Activated naive CD8-positive, alpha-beta T cell (primary cell): Measurements from ENCODE around the gene ADAMTS13.

ENCODE experiments used
- H3K27ac Mint-ChIP-seq: one replicate; pipeline ENCODE4 v1.8.0; 2021; ENCODE audit warnings: mixed read lengths
- H3K27me3 Mint-ChIP-seq: one replicate; pipeline ENCODE4 v1.8.0; 2021; ENCODE audit warnings: mixed read lengths
- H3K36me3 Mint-ChIP-seq: one replicate; pipeline ENCODE4 v1.8.0; 2021; ENCODE audit warnings: mixed read lengths
- H3K4me1 Mint-ChIP-seq: one replicate; pipeline ENCODE4 v1.8.0; 2021; ENCODE audit warnings: low read depth, mixed read lengths
- H3K4me3 Mint-ChIP-seq: one replicate; pipeline ENCODE4 v1.8.0; 2021; ENCODE audit warnings: mild to moderate bottlenecking, mixed read lengths
- H3K9me3 Mint-ChIP-seq: one replicate; pipeline ENCODE4 v1.8.0; 2021; ENCODE audit warnings: low read depth, mixed read lengths

Gene ADAMTS13

GRCh38 chr9:133475292-133476012 is 53.3 kb downstream of the ADAMTS13 start:
- Mint-ChIP-seq H3K4me3 (no peak overlapping the region), H3K9me3 (no peaks in the 10 kb centered on the region), H3K27ac (no peak overlapping the region)

GRCh38 chr9:133476036-133476931 is 54.1 kb downstream of the ADAMTS13 start:
- peaks cover 9% of the 10 kb centered on the region for H3K4me1 Mint-ChIP-seq
- no peak overlapping the region for H3K27ac Mint-ChIP-seq
- H3K9me3 Mint-ChIP-seq, result no peaks in the 10 kb centered on the region
- no peak overlapping the region for H3K4me3 Mint-ChIP-seq
- no peaks in the 10 kb centered on the region for H3K27me3 Mint-ChIP-seq
- H3K36me3 Mint-ChIP-seq, result no peaks in the 10 kb centered on the region

More at GRCh38 chr9:133475292-133476012, 53.3 kb downstream of the ADAMTS13 start:
- H3K36me3 Mint-ChIP-seq, result no peaks in the 10 kb centered on the region
- H3K27me3 Mint-ChIP-seq, result no peaks in the 10 kb centered on the region
- peaks cover 9% of the 10 kb centered on the region for H3K4me1 Mint-ChIP-seq

GRCh38 chr9:133476941-133477340 is 54.8 kb downstream of the ADAMTS13 start:
- H3K4me3 Mint-ChIP-seq, result no peak overlapping the region
- no peaks in the 10 kb centered on the region for H3K36me3 Mint-ChIP-seq
- H3K9me3 Mint-ChIP-seq, result no peaks in the 10 kb centered on the region
- no peak overlapping the region for H3K27ac Mint-ChIP-seq
- H3K4me1 Mint-ChIP-seq, result peaks cover 9% of the 10 kb centered on the region
- H3K27me3 Mint-ChIP-seq, result no peaks in the 10 kb centered on the region

- peaks cover 9% of the 10 kb centered on the region for H3K4me1 Mint-ChIP-seq
- H3K36me3 Mint-ChIP-seq, result no peaks in the 10 kb centered on the region
- no peaks in the 10 kb centered on the region for H3K9me3 Mint-ChIP-seq
- H3K27ac Mint-ChIP-seq, result no peak overlapping the region
- H3K4me3 Mint-ChIP-seq, result peak overlapping the region; percentile 17
- no peaks in the 10 kb centered on the region for H3K27me3 Mint-ChIP-seq
Observed at GRCh38 chr9:133477461-133477860, 55.3 kb downstream of the ADAMTS13 start.

- Mint-ChIP-seq H3K27ac (no peak overlapping the region), H3K4me1 (peaks cover 9% of the 10 kb centered on the region), H3K27me3 (no peaks in the 10 kb centered on the region), H3K36me3 (no peaks in the 10 kb centered on the region), H3K9me3 (no peaks in the 10 kb centered on the region), H3K4me3 (peak overlapping the region; percentile 59)
Observed at GRCh38 chr9:133477992-133478850, 56.1 kb downstream of the ADAMTS13 start.

- Mint-ChIP-seq H3K27me3 (no peaks in the 10 kb centered on the region), H3K4me3 (peak within 1 kb of the TSS; percentile 85), H3K36me3 (no peaks in the 10 kb centered on the region), H3K4me1 (peaks cover 9% of the 10 kb centered on the region), H3K27ac (peak within 1 kb of the TSS; percentile 76), H3K9me3 (no peaks in the 10 kb centered on the region)
Observed at GRCh38 chr9:133478851-133479711, 56.9 kb downstream of the ADAMTS13 start, which contains the start of gene SLC2A6. SLC2A6 (minus strand) TSS chr9:133479099; CDS start chr9:133479059, 40 bp downstream.

- Mint-ChIP-seq H3K27me3 (no peaks in the 10 kb centered on the region), H3K36me3 (no peaks in the 10 kb centered on the region)
Observed at GRCh38 chr9:133483611-133484010, 61.4 kb downstream of the ADAMTS13 start.

GRCh38 chr9:133484671-133485437 is 62.7 kb downstream of the ADAMTS13 start:
- Mint-ChIP-seq H3K4me3 (no peak overlapping the region), H3K9me3 (no peaks in the 10 kb centered on the region), H3K27me3 (no peaks in the 10 kb centered on the region), H3K36me3 (no peaks in the 10 kb centered on the region), H3K4me1 (peaks cover 7% of the 10 kb centered on the region), H3K27ac (no peak overlapping the region)

More at GRCh38 chr9:133483611-133484010, 61.4 kb downstream of the ADAMTS13 start:
- Mint-ChIP-seq H3K9me3 (no peaks in the 10 kb centered on the region), H3K4me1 (peaks cover 12% of the 10 kb centered on the region), H3K4me3 (no peak overlapping the region), H3K27ac (no peak overlapping the region)

GRCh38 chr9:133485531-133486260 is 63.5 kb downstream of the ADAMTS13 start:
- H3K27me3 Mint-ChIP-seq, result no peaks in the 10 kb centered on the region
- H3K4me3 Mint-ChIP-seq, result peak overlapping the region; percentile 27
- H3K36me3 Mint-ChIP-seq, result no peaks in the 10 kb centered on the region
- no peaks in the 10 kb centered on the region for H3K9me3 Mint-ChIP-seq
- peaks cover 5% of the 10 kb centered on the region for H3K4me1 Mint-ChIP-seq
- H3K27ac Mint-ChIP-seq, result no peak overlapping the region

GRCh38 chr9:133487331-133487725 is 65.2 kb downstream of the ADAMTS13 start:
- no peaks in the 10 kb centered on the region for H3K36me3 Mint-ChIP-seq
- H3K9me3 Mint-ChIP-seq, result no peaks in the 10 kb centered on the region
- H3K4me3 Mint-ChIP-seq, result no peak overlapping the region
- H3K4me1 Mint-ChIP-seq, result peaks cover 5% of the 10 kb centered on the region
- no peak overlapping the region for H3K27ac Mint-ChIP-seq
- H3K27me3 Mint-ChIP-seq, result no peaks in the 10 kb centered on the region

GRCh38 chr9:133488686-133489252 is 66.6 kb downstream of the ADAMTS13 start:
- Mint-ChIP-seq H3K4me1 (peaks cover 5% of the 10 kb centered on the region), H3K9me3 (no peaks in the 10 kb centered on the region), H3K4me3 (no peak overlapping the region), H3K27ac (no peak overlapping the region), H3K27me3 (no peaks in the 10 kb centered on the region), H3K36me3 (no peaks in the 10 kb centered on the region)

- H3K27me3 Mint-ChIP-seq, result no peaks in the 10 kb centered on the region
- H3K27ac Mint-ChIP-seq, result no peak overlapping the region
- H3K36me3 Mint-ChIP-seq, result no peaks in the 10 kb centered on the region
- no peak overlapping the region for H3K4me3 Mint-ChIP-seq
- peaks cover 5% of the 10 kb centered on the region for H3K4me1 Mint-ChIP-seq
- H3K9me3 Mint-ChIP-seq, result no peaks in the 10 kb centered on the region
Observed at GRCh38 chr9:133489253-133490190, 67.4 kb downstream of the ADAMTS13 start.
